SK-N-SH (cell line): ENCODE data around the gene CFI.

Experiments used
- ELF1 ChIP-seq: IDR thresholded peaks from 2 replicates; pipeline ENCODE4 v1.4.0; 2012
- FOSL2 ChIP-seq: IDR thresholded peaks from 2 replicates; pipeline ENCODE4 v1.4.0; 2012; ENCODE audit warnings: low read depth, mild to moderate bottlenecking, moderate library complexity, borderline replicate concordance
- GATA2 ChIP-seq: sonication (generic); formaldehyde crosslinking; IDR thresholded peaks from 2 replicates; pipeline ENCODE4 v1.5.0; 2020; ENCODE audit warnings: mild to moderate bottlenecking, missing genetic modification reagents
- NFIC ChIP-seq: IDR thresholded peaks from 2 replicates; pipeline ENCODE4 v1.4.0; 2012; ENCODE audit warnings: borderline replicate concordance
- POLR2AphosphoS5 ChIP-seq: IDR thresholded peaks from 2 replicates; pipeline ENCODE4 v1.6.1; 2012; ENCODE audit warnings: low read depth, low read length
- RFX5 ChIP-seq: IDR thresholded peaks from 2 replicates; pipeline ENCODE4 v1.6.1; 2012; ENCODE audit warnings: mild to moderate bottlenecking, improper control_type of control experiment, low read length
- TF ChIP-seq, protein P1 (sequence below): fragments of 200-600 bp; sonication (generic); IDR thresholded peaks from 2 replicates; pipeline ENCODE4 v1.6.1; 2017; ENCODE audit warnings: antibody characterized with exemption, mild to moderate bottlenecking, moderate library complexity

DNA sequence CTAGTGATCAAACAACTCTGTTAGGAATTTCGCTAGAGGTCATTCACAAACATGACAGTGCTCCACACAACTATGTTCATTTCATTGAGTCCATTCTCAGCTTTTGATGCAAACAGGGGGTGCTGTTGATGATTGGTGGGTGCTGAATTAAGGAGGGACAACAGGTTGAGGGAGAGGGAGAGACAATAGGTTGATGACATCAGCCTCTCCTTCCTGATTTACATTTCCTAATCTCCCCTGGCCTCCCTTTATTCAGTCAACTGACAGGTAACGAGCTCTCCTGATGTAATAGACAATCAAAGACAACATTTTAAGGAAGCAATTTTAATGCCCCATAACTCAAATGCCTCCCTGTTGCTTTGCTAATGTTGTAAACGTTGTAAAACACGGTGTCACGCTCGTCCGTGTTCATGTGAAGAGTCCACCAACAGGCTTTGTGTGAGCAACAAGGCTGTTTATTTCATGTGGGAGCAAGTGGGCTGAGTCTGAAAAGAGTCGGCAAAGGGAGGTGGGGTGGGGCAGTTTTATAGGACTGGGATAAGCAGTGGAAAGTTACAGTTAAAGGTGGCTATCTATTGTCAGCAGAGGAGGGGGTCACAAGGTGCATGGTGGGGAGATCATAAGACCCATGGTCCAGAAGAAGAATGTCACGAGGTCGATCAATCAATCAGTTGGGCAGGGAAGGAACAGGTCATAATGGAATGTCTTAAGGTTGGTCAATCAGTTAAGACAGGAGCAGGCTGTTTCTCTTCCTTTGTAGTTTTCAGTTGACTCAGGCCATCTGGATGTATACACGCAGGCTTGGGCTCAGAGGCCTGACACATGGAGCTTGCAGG lies 9.0 kb upstream of the CFI start:
- TF ChIP-seq, protein P1, sequence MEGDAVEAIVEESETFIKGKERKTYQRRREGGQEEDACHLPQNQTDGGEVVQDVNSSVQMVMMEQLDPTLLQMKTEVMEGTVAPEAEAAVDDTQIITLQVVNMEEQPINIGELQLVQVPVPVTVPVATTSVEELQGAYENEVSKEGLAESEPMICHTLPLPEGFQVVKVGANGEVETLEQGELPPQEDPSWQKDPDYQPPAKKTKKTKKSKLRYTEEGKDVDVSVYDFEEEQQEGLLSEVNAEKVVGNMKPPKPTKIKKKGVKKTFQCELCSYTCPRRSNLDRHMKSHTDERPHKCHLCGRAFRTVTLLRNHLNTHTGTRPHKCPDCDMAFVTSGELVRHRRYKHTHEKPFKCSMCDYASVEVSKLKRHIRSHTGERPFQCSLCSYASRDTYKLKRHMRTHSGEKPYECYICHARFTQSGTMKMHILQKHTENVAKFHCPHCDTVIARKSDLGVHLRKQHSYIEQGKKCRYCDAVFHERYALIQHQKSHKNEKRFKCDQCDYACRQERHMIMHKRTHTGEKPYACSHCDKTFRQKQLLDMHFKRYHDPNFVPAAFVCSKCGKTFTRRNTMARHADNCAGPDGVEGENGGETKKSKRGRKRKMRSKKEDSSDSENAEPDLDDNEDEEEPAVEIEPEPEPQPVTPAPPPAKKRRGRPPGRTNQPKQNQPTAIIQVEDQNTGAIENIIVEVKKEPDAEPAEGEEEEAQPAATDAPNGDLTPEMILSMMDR = no peak
- TF ChIP-seq RFX5 (no peak), ELF1 (no peak), POLR2AphosphoS5 (no peak), FOSL2 (no peak), GATA2 (no peak), NFIC (no peak)
